HG03342 (cell line): ENCODE data around the gene BGN.

Experiments used
- ATAC-seq: cut with Tn5 transposase; IDR thresholded peaks from one replicate; pipeline ENCODE4 v1.9.1; 2021; ENCODE audit warnings: mild to moderate bottlenecking, moderate library complexity; ENCODE audit not compliant: unreplicated experiment

Gene BGN

DNA sequence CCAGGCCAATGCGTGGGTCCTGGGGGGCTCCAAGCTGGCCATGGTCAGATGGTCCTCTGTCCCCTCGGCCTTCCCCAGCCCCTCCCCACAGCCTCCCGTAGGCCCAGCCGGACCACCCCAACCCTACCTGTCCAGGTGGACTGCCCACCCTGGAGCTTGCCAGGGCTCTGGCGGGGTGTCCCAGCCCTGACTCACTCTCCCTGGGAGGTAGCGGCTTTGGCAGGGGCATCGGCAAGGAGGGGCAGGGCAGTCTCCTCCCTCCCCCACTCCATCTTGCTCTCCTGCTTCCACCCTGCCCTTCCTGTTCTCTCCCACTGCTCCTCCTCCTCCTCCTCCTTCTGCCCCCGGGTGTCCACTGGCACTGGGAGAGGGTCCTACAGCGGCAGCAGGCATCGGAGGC lies 7.4 kb downstream of the BGN start:
- no peak for ATAC-seq

DNA sequence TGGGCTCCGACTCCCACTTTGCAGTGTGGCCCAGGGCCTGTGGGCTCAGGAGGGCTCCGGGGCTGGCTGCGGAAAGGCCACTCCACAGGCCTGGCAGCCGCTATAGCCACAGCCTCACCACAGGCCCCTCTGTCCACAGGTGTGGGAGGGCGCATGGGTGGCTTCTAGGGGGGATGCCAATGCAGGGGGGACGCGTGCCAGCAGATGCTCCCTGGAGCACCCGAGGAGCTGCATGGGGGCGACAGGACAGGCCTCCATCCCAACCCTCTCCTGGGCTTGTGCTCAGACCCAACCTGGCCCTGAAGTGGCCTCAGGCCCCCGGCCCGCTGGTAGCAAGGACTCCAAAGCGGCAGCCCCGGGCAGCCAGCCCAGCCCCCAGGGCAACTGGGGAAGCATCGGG lies 8.0 kb downstream of the BGN start:
- ATAC-seq: no peak

DNA sequence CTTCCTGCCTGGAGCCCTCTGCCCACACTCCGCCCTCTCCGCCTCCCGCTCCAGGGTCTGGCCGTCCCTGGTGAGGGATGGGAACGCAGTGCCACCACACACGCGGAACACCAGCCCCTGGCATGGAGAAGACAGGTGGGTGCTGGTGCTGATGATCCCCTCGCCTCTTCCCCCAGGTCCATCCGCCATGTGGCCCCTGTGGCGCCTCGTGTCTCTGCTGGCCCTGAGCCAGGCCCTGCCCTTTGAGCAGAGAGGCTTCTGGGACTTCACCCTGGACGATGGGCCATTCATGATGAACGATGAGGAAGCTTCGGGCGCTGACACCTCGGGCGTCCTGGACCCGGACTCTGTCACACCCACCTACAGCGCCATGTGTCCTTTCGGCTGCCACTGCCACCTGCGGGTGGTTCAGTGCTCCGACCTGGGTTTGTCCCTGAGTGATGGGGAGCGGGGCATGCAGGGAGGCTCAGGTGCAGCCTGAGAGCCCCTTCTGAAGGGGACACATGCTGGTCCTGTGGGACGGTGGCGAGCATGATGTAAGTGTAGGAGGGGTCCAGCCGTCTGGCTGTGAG lies 9.8 kb downstream of the BGN start:
- ATAC-seq: no peak

DNA sequence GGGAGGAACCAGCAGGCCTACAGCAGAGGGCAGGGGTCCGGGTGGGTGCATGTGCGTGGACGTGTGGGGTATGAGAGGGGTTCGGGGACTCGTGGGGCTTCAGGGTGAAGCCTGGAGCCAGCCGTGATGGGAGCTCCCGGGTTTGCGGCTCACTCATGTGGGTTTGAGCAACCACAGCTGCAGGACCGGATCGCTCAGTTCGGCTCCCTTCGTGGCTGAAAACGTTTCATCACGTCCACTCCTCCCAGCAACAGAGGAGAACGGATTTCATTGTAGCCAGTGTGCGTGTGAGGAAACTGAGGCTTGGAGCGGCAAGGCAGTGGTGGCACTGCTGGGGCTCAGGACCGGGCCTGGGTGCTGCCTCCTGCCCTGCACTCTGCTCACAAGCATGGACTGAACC lies 10.6 kb downstream of the BGN start:
- ATAC-seq: no peak

DNA sequence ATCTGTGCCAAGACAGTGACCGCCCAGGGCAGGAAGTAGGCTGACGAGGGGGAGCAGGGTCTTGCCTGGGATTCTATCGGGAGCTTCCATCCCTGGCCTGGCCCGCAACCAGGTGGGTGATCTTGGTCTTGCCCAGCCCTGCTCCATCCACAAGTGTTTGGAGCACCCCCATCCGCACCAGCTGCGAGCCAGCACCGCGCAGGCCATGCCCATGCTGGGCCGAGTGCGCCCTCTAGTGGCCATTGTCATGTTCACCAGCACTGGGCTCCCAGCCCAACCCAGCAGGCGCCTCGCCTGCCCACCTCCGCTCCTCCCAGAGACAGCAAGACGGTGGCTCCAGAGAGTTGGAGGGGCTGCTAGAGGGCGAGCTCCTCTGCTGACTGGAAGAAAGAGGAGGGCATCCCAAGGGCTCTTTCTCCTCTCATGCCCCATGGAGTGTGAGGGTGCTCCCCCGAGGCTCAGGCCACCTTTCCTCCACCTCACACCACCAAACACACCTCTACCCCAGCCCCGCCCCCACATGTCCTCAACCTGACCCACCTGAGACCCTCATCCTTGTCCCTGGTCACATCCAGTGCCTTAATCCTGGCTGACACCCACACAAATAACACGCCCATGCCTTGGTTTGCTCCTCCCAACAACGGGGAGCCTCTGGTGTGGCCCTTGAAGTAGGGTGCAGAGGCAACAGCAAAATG lies 12.9 kb downstream of the BGN start:
- peak; percentile 95 for ATAC-seq

DNA sequence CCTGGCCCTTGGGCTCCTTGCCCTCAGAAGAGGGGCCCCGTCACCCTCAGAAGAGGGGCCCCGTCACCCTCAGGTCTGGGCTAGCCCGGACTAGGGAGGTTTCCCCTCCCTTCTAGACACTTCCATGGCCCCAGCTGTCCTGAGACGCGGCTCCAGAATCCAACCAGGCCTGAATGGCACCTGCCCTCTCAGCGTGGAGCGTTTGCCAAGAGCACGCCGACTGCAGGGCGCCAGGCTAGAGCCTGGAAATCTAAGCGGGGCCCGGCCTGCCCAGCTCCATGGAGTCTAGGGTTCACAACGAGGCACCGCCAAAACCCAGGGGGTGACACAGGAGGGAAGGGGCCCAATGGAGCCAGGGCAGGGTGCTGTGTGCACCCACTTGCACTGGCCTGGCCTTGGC lies 14.8 kb downstream of the BGN start:
- ATAC-seq: no peak

DNA sequence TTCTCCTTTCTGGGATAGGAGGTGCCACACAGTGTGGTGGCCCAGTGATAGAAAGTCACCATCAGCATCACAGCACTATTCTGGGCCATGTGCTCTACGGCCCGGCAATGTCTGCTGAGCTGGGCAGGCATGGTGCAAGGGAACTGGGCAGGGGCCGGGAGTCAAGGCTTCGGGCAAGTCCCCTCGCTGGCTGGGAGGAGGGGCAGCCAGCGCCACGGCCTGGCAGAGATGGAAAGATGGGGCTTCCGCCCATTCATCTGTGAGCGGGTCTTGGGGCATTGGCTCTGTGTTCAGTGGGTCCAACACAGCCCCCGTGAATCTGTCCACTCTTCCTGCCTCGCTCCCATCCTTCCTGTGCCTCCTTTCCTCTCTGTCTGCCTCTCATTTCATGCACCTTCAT lies 15.6 kb downstream of the BGN start:
- ATAC-seq: no peak

DNA sequence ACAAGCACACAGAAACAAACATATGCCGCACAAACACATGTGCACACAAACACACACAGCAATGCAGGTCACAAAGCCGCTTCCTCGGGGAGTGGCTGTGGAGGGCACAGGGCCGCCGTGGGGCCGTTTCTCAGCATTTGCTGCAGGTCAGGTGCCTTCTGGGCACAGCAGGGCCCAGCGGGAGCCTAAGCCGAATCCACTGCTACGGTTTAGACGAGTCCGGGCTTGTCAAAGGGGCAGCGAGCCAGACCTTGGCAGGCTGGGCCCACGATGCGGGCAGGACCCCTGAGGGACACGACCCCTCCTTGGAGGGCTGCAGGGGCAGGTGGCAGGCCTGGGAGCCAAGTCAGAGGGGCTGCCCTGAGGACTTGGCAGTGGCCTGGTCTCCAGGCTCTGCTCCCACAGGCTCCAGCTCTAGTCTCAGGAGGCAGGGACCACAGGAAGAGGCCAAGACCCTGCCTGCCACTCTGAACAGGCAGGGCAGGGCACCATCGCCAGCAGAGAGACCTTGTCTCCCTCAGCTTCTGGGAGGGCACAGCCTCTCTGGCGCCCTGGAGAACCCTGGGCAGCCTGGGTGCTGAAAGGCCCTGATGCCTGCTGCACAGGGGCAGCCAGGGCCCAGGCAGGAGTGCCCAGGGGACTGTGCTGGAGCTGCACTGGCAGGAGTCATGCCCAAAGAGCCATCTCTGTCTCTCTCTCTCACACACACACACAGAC lies 17.2 kb downstream of the BGN start:
- no peak for ATAC-seq

DNA sequence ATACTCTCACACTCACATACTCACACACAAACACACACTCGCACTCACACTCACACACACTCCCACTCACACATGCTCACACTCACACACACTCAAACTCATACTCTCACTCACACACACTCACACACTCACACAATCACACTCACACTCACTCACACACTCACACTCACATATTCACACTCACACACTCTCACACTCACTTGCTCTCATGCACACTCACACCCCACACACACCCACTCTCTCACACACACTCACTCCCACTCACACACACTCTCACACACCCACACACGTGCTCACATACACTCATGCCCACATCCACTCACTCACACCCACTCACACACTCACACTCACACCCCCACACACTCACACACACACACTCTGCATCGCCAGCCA lies 17.7 kb downstream of the BGN start:
- no peak for ATAC-seq

DNA sequence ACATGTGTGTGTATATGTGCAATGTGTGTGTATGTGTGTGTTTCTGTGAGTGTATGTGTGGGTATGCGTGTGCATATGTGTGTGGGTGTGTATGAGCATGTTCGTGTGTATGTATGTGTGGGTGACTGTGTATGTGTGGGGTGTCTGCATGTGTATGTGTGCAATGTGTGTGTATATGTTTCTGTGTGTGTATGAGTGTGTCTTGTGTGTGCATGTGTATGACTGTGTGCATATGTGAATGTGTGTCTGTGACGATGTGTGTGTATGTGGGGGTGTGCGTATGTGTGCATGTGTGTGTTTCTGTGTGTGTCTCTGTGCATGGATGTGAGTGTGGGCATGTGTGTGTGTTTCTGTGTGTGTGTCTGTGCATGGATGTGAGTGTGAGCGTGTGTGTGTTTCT lies 18.5 kb downstream of the BGN start:
- ATAC-seq: no peak

DNA sequence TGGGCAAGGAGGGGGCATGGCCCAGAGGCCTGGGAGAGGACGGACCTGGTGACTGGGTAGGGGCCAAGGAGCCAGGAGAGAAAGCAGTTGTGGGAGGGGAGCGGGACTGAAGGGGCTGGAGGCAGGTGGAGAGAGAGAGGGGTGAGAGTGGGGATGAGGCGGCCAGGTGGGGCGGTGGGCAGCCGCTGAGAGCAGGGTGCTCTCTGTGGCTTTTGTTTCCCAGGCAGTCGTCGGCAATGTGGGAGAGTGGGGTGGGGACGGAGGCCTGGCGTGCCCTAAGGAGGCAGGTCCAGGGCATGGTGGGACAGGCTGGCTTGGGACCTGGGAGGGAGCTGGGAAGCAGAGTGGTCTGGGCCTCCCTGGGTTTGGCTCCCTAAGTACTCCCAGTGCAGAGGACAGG lies 19.5 kb downstream of the BGN start:
- no peak for ATAC-seq

DNA sequence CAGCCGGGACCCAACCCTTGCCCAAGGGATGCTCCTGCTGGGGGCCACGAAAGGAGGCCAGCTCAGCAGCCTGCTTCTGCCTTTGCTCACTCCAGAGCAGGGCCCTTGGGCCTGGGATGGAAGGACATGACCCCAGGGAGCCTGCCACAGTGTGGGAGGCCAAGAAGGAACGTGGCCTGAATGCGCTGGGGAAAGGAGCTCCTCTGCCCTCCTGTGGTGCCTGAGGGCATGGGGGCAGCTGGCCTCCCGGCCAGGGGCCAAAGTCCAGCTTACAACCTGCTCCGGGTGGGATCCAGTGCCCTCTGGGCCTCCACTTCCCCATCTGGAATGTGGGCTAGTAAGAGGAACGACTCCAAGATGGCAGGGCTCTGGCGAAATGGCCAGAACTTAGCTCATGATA lies 20.7 kb downstream of the BGN start:
- no peak for ATAC-seq

DNA sequence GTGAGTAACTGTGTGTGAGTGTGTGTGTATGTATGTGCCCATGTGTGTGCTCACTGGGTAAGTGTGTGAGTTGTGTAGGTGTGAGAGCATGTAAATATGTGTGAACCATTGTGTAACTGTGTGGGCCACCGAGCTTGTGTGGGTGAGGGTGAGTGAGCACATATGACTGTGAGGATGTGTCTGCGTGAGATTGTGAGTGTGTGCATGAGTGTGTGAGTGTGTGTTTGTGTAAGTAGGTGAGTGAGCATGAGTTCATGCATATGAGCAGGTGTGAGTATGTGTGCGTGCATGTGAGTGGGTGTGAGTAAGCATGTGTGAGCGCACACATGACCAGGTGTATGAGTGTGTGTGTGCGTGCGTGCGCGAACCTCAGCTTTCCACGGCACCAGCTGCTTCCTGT lies 21.3 kb downstream of the BGN start:
- ATAC-seq: no peak

DNA sequence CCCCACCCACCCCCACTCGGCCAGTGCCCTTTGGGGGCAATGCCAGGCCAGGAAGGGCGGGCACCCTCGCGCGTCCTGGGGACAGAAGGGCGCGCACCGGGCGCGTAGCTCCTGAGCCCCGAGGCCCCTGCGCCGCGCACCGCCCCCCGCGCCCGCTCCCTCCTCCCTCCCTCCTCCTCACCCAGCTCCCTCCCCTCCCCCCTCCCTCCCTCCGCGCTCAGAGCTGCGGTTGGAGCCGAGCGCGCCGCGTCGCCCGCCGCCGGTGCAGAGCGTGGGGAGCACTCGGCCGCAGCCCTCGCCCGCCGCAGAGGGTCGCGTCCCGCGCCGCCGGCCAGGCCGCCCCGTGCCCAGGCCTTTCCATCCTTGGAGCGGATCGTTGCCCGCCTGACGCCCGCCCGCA lies 22.6 kb downstream of the BGN start, which contains the start of gene ATP2B3:
Gene ATP2B3, plus strand, starts transcription at position 220 of the 400 bp plus-strand sequence. CDS start 18,606 bp downstream, outside the sequence.
- ATAC-seq: no peak

DNA sequence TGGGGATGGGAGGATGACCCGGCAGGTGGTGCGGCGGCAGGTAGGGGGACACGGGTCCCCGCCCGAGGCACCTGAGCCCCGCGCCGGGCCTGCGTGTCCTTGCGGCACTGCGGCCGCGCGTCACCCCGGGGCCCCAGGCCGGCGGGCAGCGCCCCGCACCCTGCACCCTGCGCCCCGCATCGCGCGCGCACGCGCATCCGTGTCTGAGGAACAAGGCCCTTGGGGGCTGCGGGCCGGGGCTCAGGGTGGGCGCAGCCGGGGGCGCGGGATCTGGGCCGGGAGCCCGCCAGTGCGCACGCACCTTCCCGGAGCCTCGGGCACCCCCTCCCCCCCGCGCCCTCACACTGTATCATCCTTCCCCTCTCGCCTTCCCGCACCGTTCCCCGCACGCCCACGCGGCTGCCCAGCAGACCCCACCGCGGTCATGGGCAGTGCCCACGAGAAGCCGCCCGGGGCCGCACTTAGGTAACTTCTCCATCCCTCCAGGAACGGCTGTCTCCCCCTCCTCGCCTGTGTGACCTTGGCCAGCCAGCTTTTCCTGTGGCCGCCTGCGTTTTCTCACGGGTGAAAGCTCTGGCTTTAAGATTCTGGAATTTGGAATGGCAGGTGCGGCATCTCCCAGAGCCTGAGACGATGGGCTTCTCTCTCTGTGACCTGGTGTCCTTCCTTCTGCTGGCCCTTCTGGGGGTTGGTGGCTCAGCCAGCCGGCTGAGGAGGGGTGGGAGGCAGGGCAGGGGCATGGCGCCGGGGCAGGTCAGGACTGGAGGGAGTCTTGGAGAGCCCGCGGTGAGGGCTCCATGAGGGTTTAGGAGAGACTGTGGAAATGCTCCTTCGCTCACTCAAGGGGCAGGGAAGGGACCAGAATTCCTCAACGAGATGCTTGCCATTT lies 23.4 kb downstream of the BGN start:
- no peak for ATAC-seq

DNA sequence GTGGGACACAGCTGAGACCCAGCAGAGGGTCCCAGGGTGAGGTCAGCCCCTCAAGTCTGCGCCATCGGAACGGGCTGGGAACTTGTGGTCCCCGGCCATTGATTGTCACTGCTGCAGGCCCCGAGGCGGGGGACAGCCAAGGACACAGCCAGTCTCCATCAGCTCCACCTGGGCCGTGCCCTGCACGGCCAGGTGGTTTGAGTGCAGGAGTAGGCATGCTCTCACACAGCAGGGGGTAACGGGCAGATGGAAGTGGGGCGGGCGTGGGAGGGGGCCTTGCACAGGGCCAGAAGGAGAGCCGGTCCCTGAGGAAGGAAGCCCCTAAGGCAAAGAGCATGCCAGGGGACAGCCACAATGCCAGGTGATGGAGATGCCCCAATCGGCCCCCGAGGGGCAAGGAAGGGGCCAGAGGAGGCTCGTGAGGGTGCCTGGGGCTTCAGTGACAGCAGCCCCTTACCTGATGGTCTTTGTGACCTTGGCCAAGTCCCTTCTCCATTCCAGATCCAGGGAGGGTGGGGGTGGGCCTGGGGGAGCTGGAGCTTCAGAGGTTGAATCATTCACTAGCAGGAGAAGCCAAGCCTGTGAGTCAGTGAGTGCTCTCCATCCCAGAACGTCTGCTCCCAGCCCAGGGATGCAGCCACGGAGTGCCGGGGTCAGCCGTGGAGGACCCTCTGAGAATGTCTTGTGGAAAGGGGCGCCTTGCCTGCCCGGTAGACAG lies 24.9 kb downstream of the BGN start:
- ATAC-seq: no peak

DNA sequence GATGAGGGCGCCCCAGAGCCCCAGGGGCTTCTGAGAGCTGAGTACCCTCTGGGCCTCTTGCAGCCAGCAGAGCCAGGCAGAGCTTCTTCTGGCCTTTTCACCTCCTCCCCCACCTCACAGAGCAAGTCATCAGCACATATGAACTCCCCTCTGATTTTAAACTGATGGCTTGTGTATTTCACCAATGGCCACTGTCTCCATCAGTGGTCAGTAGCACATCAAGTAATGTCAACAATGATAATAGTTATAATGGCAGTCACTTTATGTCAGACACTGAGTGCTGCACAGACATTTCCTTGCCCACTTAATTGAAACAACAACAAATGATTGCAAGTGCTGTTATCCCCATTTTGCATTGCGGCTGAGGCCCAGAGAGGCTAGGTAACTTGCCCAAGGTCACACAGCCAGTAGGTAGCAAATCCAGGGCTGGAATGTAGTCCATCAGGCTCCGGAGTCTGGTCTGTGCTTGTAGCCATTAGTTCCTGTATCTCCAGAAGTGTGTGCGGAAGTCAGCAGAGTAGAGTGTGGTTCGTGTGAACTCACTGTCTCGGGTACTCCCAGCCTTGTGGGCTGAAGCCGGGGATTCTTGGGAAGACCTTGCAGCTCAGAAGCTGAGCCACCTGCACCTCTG lies 25.6 kb downstream of the BGN start:
- ATAC-seq: no peak

DNA sequence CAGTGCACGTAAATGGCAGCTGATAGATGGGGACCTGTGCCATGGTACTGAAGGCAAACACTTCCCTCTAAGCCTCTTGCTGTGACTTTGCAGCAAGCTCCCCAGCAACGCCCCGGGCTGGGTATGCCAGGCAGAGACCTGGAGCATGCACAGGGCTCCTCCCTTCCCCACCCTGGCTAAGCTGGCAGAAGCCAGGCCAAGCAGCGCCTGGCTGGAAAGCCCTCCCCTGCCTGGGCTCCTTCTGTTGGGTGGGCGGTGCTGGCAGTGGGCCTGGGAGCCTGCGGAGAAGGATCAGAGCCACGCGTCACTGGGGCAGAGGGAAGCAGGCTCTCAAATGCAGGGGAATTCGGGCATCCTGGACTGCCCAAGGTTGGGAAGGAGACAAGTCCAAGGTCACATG lies 26.3 kb downstream of the BGN start:
- ATAC-seq: no peak

DNA sequence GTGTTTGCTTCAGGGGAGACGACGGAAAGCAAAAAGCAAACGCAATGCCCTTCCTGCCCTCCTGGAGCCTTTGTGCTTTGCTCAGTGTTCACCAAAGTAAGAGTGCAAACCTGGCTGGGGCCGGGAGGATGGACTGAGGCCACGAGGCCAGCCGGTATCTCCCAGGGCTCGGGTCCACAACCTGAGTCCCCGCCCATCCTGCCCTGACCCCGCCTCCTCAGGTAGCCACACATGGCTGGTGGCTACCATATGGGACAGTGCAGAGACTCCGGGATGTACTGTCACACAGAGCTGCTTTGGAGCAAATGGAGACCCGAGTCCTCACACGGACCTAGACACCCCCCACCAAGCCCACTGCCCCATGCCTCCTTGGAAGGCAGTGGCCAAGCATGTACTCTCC lies 27.5 kb downstream of the BGN start:
- ATAC-seq: no peak

DNA sequence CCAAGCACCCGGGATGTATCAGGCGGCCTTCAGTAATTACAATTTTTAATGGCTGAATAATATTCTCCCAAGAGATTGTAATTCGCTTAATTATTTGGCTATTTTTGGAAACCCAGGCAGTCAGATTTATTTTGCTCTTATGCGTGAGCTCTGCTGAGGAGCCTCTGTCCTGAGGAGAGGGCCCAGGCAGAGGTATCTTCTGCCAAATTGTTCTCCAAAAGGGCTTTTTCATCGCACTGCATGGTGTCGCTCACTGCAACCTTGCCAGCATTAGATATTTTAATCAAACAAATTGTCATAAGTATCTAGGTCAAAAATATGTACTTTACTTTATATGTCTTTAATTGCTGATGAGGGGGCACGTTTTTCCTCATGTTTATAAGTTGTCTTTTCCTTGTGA lies 28.5 kb downstream of the BGN start:
- ATAC-seq: no peak
